ENCODE results near the gene NHEJ1. TPM values are rescaled to one million over a fixed set of nuclear protein-coding genes. Genes with fewer than 3 reads are reported as not detected.
A peak's percentile ranks its signal among the peaks of the same experiment; 100 is the strongest.

Gene NHEJ1
- total RNA-seq, 1 experiment from 2014 or later = 22.3 TPM

DNA sequence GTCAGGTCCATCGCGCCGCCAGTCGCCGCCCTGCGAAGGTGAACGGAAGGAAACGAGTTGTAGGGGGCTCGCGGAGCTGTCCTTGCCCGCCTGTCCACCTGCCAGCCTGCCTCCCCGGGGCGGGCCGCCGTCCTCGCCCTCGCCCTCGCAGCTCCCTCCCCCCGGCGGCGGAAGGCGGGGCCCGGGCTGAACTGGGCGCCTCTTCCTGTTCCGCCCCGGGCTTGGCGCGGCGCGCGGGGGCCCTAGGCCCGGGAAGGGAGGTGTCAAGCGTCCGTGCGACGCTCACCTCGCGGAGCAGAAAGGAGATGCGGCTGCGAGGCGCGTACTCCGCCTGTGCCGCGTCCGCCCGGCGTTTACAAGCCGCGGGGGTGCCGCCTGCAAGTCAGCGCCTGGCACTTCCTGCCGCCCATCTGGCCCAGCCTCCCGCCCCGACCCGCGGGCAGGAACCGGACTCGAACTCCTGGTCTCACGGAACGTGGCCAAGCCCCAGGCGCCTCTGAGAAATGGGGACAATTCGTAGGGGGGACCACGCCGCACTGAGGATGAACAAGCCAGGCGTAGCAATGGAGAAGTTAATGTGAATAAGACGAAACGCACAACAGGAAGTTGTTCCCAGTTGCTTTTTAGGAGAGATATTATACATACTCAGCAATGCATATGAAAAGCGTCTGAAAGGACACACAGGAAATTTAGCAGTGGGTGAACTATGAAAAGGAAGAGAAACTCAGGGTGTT is 16.4 kb upstream of the NHEJ1 start, which contains the start of gene CNPPD1 (continued):
- TF ChIP-seq CREM (CRISPR knock-in tag; IDR thresholded peaks at IDR 0.05) (peak; percentile 74; the same call in 1 of the 2 replicates), KAT7 (CRISPR knock-in tag; IDR thresholded peaks at IDR 0.05; ENCODE audit: borderline replicate concordance) (peak; percentile 95), ZNF423 (CRISPR knock-in tag; IDR thresholded peaks at IDR 0.05) (no peak), TCF7 (CRISPR knock-in tag; IDR thresholded peaks at IDR 0.05; ENCODE audit: low read depth) (peak; percentile 36; the same call in 1 of the 2 replicates), NR1H2 (CRISPR knock-in tag; IDR thresholded peaks at IDR 0.05) (no peak), NFYB (CRISPR knock-in tag; conservative IDR thresholded peaks at IDR 0.05; ENCODE audit: low read depth) (no peak), HMGA2 (CRISPR knock-in tag; IDR thresholded peaks at IDR 0.05) (no peak), SOX15 (CRISPR knock-in tag; IDR thresholded peaks at IDR 0.05) (no peak), GABPB1 (CRISPR knock-in tag; IDR thresholded peaks at IDR 0.05) (peak; percentile 88), GRHL2 (CRISPR knock-in tag; IDR thresholded peaks at IDR 0.05; ENCODE audit: insufficient replicate concordance, severe bottlenecking) (no peak), ZBTB21 (CRISPR knock-in tag; IDR thresholded peaks at IDR 0.05; ENCODE audit: borderline replicate concordance) (peak; percentile 82; the same call in 1 of the 2 replicates)
- TF ChIP-seq, protein P1, sequence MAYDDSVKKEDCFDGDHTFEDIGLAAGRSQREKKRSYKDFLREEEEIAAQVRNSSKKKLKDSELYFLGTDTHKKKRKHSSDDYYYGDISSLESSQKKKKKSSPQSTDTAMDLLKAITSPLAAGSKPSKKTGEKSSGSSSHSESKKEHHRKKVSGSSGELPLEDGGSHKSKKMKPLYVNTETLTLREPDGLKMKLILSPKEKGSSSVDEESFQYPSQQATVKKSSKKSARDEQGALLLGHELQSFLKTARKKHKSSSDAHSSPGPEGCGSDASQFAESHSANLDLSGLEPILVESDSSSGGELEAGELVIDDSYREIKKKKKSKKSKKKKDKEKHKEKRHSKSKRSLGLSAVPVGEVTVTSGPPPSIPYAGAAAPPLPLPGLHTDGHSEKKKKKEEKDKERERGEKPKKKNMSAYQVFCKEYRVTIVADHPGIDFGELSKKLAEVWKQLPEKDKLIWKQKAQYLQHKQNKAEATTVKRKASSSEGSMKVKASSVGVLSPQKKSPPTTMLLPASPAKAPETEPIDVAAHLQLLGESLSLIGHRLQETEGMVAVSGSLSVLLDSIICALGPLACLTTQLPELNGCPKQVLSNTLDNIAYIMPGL (CRISPR knock-in tag; IDR thresholded peaks at IDR 0.05) = peak; percentile 89; the same call in 1 of the 2 replicates
- TF ChIP-seq, protein P2, sequence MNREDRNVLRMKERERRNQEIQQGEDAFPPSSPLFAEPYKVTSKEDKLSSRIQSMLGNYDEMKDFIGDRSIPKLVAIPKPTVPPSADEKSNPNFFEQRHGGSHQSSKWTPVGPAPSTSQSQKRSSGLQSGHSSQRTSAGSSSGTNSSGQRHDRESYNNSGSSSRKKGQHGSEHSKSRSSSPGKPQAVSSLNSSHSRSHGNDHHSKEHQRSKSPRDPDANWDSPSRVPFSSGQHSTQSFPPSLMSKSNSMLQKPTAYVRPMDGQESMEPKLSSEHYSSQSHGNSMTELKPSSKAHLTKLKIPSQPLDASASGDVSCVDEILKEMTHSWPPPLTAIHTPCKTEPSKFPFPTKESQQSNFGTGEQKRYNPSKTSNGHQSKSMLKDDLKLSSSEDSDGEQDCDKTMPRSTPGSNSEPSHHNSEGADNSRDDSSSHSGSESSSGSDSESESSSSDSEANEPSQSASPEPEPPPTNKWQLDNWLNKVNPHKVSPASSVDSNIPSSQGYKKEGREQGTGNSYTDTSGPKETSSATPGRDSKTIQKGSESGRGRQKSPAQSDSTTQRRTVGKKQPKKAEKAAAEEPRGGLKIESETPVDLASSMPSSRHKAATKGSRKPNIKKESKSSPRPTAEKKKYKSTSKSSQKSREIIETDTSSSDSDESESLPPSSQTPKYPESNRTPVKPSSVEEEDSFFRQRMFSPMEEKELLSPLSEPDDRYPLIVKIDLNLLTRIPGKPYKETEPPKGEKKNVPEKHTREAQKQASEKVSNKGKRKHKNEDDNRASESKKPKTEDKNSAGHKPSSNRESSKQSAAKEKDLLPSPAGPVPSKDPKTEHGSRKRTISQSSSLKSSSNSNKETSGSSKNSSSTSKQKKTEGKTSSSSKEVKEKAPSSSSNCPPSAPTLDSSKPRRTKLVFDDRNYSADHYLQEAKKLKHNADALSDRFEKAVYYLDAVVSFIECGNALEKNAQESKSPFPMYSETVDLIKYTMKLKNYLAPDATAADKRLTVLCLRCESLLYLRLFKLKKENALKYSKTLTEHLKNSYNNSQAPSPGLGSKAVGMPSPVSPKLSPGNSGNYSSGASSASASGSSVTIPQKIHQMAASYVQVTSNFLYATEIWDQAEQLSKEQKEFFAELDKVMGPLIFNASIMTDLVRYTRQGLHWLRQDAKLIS (CRISPR knock-in tag; IDR thresholded peaks at IDR 0.05; ENCODE audit: borderline replicate concordance) = no peak
- TF ChIP-seq, protein P3, sequence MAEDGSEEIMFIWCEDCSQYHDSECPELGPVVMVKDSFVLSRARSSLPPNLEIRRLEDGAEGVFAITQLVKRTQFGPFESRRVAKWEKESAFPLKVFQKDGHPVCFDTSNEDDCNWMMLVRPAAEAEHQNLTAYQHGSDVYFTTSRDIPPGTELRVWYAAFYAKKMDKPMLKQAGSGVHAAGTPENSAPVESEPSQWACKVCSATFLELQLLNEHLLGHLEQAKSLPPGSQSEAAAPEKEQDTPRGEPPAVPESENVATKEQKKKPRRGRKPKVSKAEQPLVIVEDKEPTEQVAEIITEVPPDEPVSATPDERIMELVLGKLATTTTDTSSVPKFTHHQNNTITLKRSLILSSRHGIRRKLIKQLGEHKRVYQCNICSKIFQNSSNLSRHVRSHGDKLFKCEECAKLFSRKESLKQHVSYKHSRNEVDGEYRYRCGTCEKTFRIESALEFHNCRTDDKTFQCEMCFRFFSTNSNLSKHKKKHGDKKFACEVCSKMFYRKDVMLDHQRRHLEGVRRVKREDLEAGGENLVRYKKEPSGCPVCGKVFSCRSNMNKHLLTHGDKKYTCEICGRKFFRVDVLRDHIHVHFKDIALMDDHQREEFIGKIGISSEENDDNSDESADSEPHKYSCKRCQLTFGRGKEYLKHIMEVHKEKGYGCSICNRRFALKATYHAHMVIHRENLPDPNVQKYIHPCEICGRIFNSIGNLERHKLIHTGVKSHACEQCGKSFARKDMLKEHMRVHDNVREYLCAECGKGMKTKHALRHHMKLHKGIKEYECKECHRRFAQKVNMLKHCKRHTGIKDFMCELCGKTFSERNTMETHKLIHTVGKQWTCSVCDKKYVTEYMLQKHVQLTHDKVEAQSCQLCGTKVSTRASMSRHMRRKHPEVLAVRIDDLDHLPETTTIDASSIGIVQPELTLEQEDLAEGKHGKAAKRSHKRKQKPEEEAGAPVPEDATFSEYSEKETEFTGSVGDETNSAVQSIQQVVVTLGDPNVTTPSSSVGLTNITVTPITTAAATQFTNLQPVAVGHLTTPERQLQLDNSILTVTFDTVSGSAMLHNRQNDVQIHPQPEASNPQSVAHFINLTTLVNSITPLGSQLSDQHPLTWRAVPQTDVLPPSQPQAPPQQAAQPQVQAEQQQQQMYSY (CRISPR knock-in tag; IDR thresholded peaks at IDR 0.05) = no peak
- TF ChIP-seq, protein P4, sequence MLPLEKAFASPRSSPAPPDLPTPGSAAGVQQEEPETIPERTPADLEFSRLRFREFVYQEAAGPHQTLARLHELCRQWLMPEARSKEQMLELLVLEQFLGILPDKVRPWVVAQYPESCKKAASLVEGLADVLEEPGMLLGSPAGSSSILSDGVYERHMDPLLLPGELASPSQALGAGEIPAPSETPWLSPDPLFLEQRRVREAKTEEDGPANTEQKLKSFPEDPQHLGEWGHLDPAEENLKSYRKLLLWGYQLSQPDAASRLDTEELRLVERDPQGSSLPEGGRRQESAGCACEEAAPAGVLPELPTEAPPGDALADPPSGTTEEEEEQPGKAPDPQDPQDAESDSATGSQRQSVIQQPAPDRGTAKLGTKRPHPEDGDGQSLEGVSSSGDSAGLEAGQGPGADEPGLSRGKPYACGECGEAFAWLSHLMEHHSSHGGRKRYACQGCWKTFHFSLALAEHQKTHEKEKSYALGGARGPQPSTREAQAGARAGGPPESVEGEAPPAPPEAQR (CRISPR knock-in tag; IDR thresholded peaks at IDR 0.05) = no peak
- TF ChIP-seq, protein P5, sequence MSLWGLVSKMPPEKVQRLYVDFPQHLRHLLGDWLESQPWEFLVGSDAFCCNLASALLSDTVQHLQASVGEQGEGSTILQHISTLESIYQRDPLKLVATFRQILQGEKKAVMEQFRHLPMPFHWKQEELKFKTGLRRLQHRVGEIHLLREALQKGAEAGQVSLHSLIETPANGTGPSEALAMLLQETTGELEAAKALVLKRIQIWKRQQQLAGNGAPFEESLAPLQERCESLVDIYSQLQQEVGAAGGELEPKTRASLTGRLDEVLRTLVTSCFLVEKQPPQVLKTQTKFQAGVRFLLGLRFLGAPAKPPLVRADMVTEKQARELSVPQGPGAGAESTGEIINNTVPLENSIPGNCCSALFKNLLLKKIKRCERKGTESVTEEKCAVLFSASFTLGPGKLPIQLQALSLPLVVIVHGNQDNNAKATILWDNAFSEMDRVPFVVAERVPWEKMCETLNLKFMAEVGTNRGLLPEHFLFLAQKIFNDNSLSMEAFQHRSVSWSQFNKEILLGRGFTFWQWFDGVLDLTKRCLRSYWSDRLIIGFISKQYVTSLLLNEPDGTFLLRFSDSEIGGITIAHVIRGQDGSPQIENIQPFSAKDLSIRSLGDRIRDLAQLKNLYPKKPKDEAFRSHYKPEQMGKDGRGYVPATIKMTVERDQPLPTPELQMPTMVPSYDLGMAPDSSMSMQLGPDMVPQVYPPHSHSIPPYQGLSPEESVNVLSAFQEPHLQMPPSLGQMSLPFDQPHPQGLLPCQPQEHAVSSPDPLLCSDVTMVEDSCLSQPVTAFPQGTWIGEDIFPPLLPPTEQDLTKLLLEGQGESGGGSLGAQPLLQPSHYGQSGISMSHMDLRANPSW (CRISPR knock-in tag; conservative IDR thresholded peaks at IDR 0.05; ENCODE audit: low read depth) = no peak
- TF ChIP-seq, protein P6, sequence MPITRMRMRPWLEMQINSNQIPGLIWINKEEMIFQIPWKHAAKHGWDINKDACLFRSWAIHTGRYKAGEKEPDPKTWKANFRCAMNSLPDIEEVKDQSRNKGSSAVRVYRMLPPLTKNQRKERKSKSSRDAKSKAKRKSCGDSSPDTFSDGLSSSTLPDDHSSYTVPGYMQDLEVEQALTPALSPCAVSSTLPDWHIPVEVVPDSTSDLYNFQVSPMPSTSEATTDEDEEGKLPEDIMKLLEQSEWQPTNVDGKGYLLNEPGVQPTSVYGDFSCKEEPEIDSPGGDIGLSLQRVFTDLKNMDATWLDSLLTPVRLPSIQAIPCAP (CRISPR knock-in tag; IDR thresholded peaks at IDR 0.05) = no peak; the same call in 1 of the 2 replicates
- TF ChIP-seq, protein P7, sequence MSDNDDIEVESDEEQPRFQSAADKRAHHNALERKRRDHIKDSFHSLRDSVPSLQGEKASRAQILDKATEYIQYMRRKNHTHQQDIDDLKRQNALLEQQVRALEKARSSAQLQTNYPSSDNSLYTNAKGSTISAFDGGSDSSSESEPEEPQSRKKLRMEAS (CRISPR knock-in tag; IDR thresholded peaks at IDR 0.05) = no peak; the same call in none of the 2 replicates
- TF ChIP-seq, protein P8, sequence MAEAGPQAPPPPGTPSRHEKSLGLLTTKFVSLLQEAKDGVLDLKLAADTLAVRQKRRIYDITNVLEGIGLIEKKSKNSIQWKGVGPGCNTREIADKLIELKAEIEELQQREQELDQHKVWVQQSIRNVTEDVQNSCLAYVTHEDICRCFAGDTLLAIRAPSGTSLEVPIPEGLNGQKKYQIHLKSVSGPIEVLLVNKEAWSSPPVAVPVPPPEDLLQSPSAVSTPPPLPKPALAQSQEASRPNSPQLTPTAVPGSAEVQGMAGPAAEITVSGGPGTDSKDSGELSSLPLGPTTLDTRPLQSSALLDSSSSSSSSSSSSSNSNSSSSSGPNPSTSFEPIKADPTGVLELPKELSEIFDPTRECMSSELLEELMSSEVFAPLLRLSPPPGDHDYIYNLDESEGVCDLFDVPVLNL (CRISPR knock-in tag; IDR thresholded peaks at IDR 0.05; ENCODE audit: borderline replicate concordance, low read depth) = peak; percentile 87
- TF ChIP-seq, protein P9, sequence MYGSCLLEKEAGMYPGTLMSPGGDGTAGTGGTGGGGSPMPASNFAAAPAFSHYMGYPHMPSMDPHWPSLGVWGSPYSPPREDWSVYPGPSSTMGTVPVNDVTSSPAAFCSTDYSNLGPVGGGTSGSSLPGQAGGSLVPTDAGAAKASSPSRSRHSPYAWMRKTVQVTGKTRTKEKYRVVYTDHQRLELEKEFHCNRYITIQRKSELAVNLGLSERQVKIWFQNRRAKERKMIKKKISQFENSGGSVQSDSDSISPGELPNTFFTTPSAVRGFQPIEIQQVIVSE (CRISPR knock-in tag; IDR thresholded peaks at IDR 0.05; ENCODE audit: borderline replicate concordance) = no peak
